HG02588 (cell line): ENCODE data around the gene CHADL.
A peak's percentile ranks its signal among the peaks of the same experiment; 100 is the strongest.
"Not testable (repeated sequence)": the region's sequence is repeated elsewhere in the genome, so short reads cannot be mapped to it uniquely, and the experiment has no call there.

ENCODE experiments used
- ATAC-seq: cut with Tn5 transposase; IDR thresholded peaks from one replicate; pipeline ENCODE4 v1.9.1; 2021; ENCODE audit warnings: mild to moderate bottlenecking, moderate library complexity; ENCODE audit not compliant: unreplicated experiment

Gene CHADL

DNA sequence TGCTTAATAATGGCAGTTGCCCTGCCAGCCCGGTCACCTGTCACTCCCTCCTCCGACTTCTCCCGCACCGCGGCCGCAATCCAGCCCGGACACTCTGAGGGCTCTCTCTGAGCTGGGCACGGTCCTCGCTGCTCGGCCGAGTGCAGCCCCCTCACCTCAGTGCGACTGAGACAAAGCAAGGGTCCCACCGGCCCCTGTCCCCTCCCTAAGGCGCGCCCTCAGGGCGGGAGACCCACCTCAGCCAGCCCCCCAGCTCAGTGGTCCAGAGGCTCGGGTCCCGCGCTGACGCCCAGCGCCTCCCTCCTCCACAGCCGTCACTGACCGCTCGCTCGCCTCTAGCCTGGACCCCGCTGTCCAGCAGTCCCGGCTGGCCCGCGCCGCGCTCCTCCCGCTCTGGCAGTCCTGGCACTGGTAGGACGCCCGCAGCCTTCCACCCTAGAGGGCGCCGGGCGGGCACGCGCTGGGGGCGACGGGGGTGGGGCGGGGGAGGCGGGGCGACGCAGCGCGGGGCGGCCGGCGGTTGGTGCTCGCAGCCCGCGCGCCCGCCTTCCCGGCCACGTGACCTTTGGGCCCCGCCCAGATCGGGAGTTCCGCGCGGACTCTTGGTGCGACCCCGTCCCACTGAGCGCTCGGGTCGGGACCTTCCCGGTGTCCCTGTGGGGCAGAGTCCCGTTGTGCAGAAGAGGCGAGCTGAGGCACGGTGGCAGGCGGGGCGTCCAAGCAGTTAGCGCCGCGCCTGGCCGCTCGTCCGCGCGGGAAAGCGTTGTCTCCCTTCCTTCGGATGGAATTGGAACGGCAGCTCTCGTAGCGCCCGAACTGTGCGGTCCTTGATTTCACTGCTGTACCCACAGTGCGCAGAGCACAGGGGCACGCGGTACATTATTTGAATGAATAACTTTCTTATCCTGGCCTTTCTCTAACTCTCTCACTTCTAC is 43.4 kb downstream of the CHADL start:
- peak; percentile 78 for ATAC-seq

DNA sequence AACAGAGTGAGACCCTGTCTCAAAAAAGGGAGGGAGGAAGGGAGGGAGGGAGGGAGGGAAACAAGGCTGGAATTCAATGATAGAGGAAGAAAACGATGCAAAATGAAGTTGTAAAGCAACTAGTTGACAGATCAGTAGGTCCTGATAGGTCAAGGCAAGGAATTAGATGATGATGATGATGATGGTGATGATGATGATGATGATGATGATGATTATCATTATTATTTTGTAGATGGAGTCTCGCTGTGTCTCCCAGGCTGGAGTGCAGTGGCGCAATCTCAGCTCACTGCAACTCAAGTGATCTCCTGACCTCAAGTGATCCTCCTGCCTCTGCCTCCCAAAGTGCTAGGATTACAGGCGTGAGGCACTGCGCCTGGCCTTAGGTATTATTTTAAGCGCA is 46.9 kb downstream of the CHADL start:
- no peak for ATAC-seq

DNA sequence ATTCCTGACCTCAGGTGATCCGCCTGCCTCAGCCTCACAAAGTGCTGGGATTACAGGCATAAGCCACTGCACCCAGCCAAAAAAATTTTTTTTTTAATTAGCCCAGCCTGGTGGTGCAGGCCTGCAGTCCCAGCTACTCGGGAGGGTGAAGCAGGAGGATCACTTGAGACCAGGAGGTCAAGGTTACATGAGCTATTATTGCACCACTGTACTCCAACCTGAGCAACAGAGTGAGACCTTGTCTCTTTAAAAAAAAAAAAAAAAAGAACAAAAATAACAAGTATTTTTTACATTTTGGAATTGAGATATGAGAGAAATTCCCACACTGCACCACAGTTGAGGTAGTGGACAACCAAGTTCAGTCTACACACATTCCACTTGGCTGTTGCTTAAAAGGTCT is 49.3 kb downstream of the CHADL start:
- no peak for ATAC-seq

DNA sequence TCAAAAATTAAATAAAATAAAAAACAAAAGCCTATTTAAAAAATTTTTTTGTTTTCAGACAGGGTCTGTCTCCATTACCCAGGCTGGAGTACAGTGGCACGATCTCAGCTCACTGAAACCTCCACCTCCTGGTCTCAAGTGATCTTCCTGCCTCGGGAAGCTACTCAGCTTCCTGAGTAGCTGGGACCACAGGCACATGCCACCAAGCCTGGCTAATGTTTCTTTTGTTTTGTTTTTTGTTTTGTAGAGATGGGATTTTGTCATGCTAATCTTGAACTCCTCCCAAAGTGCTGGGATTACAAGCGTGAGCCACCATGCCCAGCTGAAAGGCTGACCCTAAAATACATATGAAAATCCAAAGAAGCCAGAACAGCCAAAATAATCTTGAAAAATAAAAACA is 56.1 kb downstream of the CHADL start:
- no peak for ATAC-seq

DNA sequence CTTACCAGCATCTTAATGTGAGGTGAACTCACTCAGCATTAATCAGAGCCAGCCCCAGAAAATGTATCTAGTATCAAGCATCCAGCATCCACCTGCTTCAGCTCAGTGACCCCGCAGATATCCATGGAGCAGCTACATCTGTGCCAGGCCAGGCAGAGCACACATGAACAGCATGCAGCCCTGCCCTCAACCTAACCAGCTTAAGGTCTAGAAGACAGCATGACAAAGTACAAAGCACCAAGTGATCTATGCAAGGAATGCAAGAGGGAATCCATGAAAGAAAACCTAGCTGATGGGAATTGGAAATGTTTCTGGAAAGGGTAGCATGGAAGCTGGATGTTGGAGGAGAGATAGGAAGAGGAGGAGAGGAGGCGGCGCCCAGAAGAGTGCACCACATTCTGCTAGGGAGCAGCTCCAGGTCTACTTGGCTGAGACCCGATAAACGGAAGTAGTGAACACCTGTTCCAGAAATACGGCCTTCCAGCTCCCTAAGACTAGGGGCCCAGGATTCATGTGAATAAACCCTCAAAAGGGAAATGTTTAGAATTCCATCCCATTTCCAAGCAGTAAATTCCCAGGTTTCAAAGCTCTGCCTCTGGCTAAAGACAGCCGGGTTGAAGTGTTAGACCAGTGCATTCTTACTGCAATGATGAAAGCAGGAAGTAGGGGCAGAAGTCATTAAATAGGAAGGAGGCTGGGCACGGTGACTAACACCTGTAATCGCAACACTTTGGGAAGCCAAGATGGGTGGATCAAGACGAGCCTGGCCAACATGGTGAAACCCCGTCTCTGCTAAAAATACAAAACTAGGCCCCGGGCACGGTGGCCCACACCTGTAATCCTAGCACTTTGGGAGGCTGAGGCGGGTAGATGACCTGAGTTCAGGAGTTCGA is 59.1 kb downstream of the CHADL start:
- no peak for ATAC-seq

DNA sequence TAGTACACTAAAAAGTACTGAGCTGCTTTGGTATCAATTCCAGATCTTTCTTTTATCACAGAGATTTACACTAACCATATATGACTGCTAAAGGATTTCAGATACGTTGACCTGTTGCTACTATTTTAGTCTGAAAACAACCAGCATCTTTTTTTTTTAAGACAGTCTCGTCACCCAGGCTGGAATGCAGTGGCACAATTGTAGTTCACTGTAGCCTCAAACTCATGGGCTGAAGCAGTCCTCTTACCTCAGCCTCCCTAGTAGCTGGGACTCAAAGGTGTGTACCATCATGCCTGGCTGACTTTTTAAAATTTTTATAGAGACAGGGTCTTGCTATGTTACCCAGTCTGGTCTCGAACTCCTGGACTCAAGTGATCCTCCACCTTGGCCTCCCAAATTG is 59.8 kb downstream of the CHADL start:
- no peak for ATAC-seq

DNA sequence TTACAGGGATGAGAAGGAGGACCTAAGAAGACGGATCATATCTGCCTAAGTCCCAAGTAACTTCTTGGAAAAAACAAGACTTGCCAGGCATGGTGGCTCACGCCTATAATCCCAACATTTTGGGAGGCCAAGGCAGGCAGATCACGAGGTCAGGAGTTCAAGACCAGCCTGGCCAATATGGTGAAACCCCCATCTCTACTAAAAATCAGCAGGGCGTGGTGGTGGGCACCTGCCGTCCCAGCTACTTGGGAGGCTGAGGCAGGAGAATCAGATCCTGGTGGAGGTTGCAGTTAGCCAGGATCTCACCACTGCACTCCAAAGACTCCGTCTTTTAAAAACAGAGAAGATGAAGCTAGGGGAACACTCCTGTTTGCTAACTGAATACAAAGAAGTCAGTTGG is 60.4 kb downstream of the CHADL start:
- ATAC-seq, result not testable (repeated sequence)
